DMS153 treated with DMSO at 0.1 percent for 48 hours (cell line): ENCODE results near the gene NOXA1.

Source experiments
- DNase-seq: peaks from one replicate; lab custom pipeline; 2025; ENCODE audit not compliant: unreplicated experiment; lab: John Stamatoyannopoulos, UW

Gene NOXA1

GRCh38 chr9:137423514-137424291, 510 bp downstream of the NOXA1 start:
- no peak for DNase-seq

- no peak for DNase-seq
Measured at GRCh38 chr9:137426018-137426681, 3.0 kb downstream of the NOXA1 start.

GRCh38 chr9:137427454-137428310, 4.5 kb downstream of the NOXA1 start:
- no peak for DNase-seq

GRCh38 chr9:137428311-137428630, 5.1 kb downstream of the NOXA1 start:
- no peak for DNase-seq

- peak; percentile 19 for DNase-seq
Measured at GRCh38 chr9:137428841-137429545, 5.8 kb downstream of the NOXA1 start.

- peak; percentile 19 for DNase-seq
Measured at GRCh38 chr9:137429546-137429890, 6.3 kb downstream of the NOXA1 start.

- peak; percentile 39 for DNase-seq
Measured at GRCh38 chr9:137429974-137430722, 7.0 kb downstream of the NOXA1 start.

GRCh38 chr9:137430723-137431415, 7.7 kb downstream of the NOXA1 start:
- no peak for DNase-seq

GRCh38 chr9:137431416-137431931, 8.3 kb downstream of the NOXA1 start:
- DNase-seq = no peak

- DNase-seq = no peak
Measured at GRCh38 chr9:137432687-137433348, 9.6 kb downstream of the NOXA1 start.

- no peak for DNase-seq
Measured at GRCh38 chr9:137433349-137433915, 10.2 kb downstream of the NOXA1 start.

- DNase-seq = no peak
Measured at GRCh38 chr9:137433916-137434431, 10.8 kb downstream of the NOXA1 start.

- no peak for DNase-seq
Measured at GRCh38 chr9:137434498-137435380, 11.5 kb downstream of the NOXA1 start.

- DNase-seq = no peak
Measured at GRCh38 chr9:137435381-137435891, 12.2 kb downstream of the NOXA1 start.

- no peak for DNase-seq
Measured at GRCh38 chr9:137435980-137436760, 13.0 kb downstream of the NOXA1 start.

- DNase-seq = no peak
Measured at GRCh38 chr9:137436761-137437600, 13.8 kb downstream of the NOXA1 start.
